ENCODE results near the gene ZFAND2A. TPM values are rescaled to one million over a fixed set of nuclear protein-coding genes. Genes with fewer than 3 reads are reported as not detected.

Gene ZFAND2A
- total RNA-seq, 1 experiment from 2014 or later: 13.7 TPM

DNA sequence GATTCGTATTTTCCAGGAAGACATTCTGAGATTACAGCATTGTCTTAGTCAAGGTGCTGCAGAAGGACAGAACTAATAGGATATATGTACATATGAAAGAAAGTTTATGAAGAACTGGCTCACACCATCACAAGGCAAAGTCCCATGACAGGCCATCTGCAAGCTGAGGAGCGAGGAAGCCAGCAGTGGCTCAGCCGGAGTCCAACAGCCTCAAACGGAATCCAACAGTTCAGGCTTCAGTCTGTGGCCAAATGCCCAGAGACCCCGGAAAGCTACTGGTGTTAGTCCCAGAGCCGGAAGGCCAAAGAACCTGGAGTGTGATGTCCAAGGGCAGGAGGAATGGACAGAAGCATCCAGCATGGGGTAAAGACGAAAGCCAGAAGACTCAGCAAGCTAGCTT is 4.4 kb upstream of the ZFAND2A start:
- peaks cover 5% of the 10 kb centered on the region for H3K23me2 ChIP-seq (ENCODE audit: insufficient read length, low read depth, low read length, poor library complexity, severe bottlenecking)
- H3K4me2 ChIP-seq (ENCODE audit: insufficient read depth, insufficient read length, low read length): no peak overlapping the region
- no peak overlapping the region for H2BK15ac ChIP-seq (ENCODE audit: low read depth, low read length)
- no peak overlapping the region for H2BK12ac ChIP-seq (ENCODE audit: insufficient read length, low read depth, low read length)
- H3K9ac ChIP-seq (ENCODE audit: extremely low read depth, insufficient read length, low read length): no peak overlapping the region
- Mint-ChIP-seq H3K27me3 (ENCODE audit: low read depth) (peaks cover 2% of the 10 kb centered on the region; the same call in 1 of the 2 replicates), H3K27ac (no peak overlapping the region), H3K4me3 (no peak overlapping the region), H3K36me3 (ENCODE audit: insufficient read depth in 1 of 3, low read depth in 3 of 3) (peaks cover 2 to 26% (median 6%) of the 10 kb centered on the region in 3 experiments; a peak in 5 of 7 replicates), H3K9me3 (no peaks in the 10 kb centered on the region), H3K4me1 (peaks cover 3 to 9% of the 10 kb centered on the region in 2 experiments; a peak in 3 of 4 replicates)
- no peak overlapping the region for H2AFZ ChIP-seq (ENCODE audit: low read length)
- H3K79me2 ChIP-seq (ENCODE audit: insufficient read depth, low read length): no peaks in the 10 kb centered on the region
- H4K5ac ChIP-seq (ENCODE audit: insufficient read length, low read depth, low read length): no peak overlapping the region
- no peak overlapping the region for H3T11ph ChIP-seq (ENCODE audit: low read length)
- H2BK120ac ChIP-seq (ENCODE audit: low read depth, low read length, poor library complexity, severe bottlenecking): no peak overlapping the region
- H4K20me1 ChIP-seq (ENCODE audit: control insufficient read depth, insufficient read depth, insufficient read length): no peaks in the 10 kb centered on the region
- no CpG with 5 or more reads among the region's 7 CpGs for WGBS (ENCODE audit: extremely low coverage, insufficient read length, low lambda C conversion rate)
- no peak overlapping the region for H3K4ac ChIP-seq (ENCODE audit: low read depth, low read length)
- H3K27ac ChIP-seq (ENCODE audit: insufficient read length, low read depth, low read length): no peak overlapping the region
- H3K27me3 ChIP-seq (ENCODE audit: insufficient read depth, low read length): no peaks in the 10 kb centered on the region
- no peaks in the 10 kb centered on the region for H3K4me1 ChIP-seq (ENCODE audit: insufficient read depth, low read length)
- TF ChIP-seq, protein P1, sequence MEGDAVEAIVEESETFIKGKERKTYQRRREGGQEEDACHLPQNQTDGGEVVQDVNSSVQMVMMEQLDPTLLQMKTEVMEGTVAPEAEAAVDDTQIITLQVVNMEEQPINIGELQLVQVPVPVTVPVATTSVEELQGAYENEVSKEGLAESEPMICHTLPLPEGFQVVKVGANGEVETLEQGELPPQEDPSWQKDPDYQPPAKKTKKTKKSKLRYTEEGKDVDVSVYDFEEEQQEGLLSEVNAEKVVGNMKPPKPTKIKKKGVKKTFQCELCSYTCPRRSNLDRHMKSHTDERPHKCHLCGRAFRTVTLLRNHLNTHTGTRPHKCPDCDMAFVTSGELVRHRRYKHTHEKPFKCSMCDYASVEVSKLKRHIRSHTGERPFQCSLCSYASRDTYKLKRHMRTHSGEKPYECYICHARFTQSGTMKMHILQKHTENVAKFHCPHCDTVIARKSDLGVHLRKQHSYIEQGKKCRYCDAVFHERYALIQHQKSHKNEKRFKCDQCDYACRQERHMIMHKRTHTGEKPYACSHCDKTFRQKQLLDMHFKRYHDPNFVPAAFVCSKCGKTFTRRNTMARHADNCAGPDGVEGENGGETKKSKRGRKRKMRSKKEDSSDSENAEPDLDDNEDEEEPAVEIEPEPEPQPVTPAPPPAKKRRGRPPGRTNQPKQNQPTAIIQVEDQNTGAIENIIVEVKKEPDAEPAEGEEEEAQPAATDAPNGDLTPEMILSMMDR (conservative IDR thresholded peaks at IDR 0.05): no peak
- H2AK5ac ChIP-seq (ENCODE audit: insufficient read length, low read length): no peak overlapping the region
- no peaks in the 10 kb centered on the region for H3K9me3 ChIP-seq (ENCODE audit: control insufficient read depth, low read depth, low read length)
- H4K91ac ChIP-seq (ENCODE audit: insufficient read length, low read depth, low read length): no peak overlapping the region
- H3K56ac ChIP-seq (ENCODE audit: insufficient read length, low read depth, low read length): no peak overlapping the region
- DNase-seq: no peak
- no peak overlapping the region for H3K18ac ChIP-seq (ENCODE audit: insufficient read length, low read depth, low read length)
- no peak overlapping the region for H3K14ac ChIP-seq (ENCODE audit: insufficient read depth, low read length)
- no peak overlapping the region for H2BK20ac ChIP-seq (ENCODE audit: low read depth, low read length, poor library complexity, severe bottlenecking)
- H3K79me1 ChIP-seq (ENCODE audit: insufficient read depth, low read depth, low read length, poor library complexity, severe bottlenecking): no peaks in the 10 kb centered on the region
- no peak overlapping the region for H4K8ac ChIP-seq (replicated peaks; ENCODE audit: insufficient read length, low read depth, low read length)
- no peak overlapping the region for H2BK5ac ChIP-seq (ENCODE audit: insufficient read length, low read length)
- no peak overlapping the region for H3K23ac ChIP-seq (ENCODE audit: insufficient read length, low read depth, low read length)

Data from H9 (cell line).